Skeletal muscle tissue (tissue), 4 donors: ENCODE measurements around the gene ISG20L2. TPM values are rescaled to one million over a fixed set of nuclear protein-coding genes. Genes with fewer than 3 reads are reported as not detected.

ENCODE experiments used
- H3K27ac ChIP-seq: one replicate; pipeline ENCODE4 v1.7.0; 2013; ENCODE audit warnings: mild to moderate bottlenecking, low read depth, low read length, inconsistent platforms
- H3K27me3 ChIP-seq, 3 donors: one replicate each; pipeline ENCODE4 v1.7.0; 2013; ENCODE audit warnings: low read length in 3 of 3; ENCODE audit not compliant: control insufficient read depth in 3 of 3, insufficient read depth in 3 of 3
- H3K36me3 ChIP-seq, 3 donors: one replicate each; pipeline ENCODE4 v1.7.0; 2013; ENCODE audit warnings: low read length in 3 of 3; ENCODE audit not compliant: control insufficient read depth in 3 of 3, insufficient read depth in 3 of 3
- H3K4me1 ChIP-seq, 3 donors: one replicate each; pipeline ENCODE4 v1.7.0; 2013; ENCODE audit warnings: low read length in 3 of 3, mild to moderate bottlenecking in 3 of 3; ENCODE audit not compliant: control insufficient read depth in 3 of 3, insufficient read depth in 3 of 3
- H3K4me3 ChIP-seq, 3 donors: one replicate each; pipeline ENCODE4 v1.7.0; 2013; ENCODE audit warnings: low read length in 3 of 3
- H3K9ac ChIP-seq, 3 donors: one replicate each; pipeline ENCODE4 v1.7.0; 2013; ENCODE audit warnings: low read length in 3 of 3, mild to moderate bottlenecking in 3 of 3, moderate library complexity in 2 of 3, low read depth in 1 of 3
- H3K9me3 ChIP-seq, 3 donors: one replicate each; pipeline ENCODE4 v1.7.0; 2013; ENCODE audit warnings: low read length in 3 of 3; ENCODE audit not compliant: control insufficient read depth in 3 of 3
- total RNA-seq: library from RNA; depleted of rRNA; stranded (reverse); fragments of >200 nt; gene quantifications from one replicate; pipeline ENCODE4 v1.2.3, GENCODE V29; 2014
- donor health status: Osteomylitis.

ISG20L2 gene
- total RNA-seq, 1 donor from 2014 or later, result 5.2 TPM

DNA sequence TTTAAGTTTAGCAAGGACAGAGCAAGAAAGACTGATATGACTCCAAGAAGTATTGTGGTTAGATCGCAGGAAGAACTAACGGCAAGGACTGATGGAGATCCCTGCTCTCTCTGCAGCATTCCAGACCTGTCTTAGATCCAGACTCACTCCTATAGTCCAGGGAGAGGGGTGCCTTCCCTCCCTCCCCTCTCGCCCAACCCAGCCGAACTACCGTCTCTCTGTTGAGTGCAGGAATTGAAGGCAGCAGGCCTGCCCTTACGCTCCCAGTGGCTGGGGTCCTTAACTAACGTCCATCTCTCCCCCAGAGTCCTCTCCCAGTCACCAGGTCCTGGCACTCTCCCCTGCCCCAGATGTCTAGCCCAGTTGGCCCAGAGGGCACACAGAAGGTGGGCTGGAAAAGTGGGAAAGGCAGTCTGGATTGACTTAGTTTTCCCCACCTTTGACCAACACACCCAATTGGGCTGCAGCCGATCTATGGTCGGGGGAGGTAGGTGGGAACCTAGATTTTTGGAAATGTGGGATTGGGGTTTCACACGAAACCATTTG, 24.3 kb downstream of the ISG20L2 start:
- Histone ChIP-seq H3K27ac (no peak overlapping the region), H3K9ac (peak overlapping the region in 1 of 3 donors; percentile 54), H3K4me1 (peaks cover 21 to 32% (median 28%) of the 10 kb centered on the region in 3 donors), H3K9me3 (no peaks in the 10 kb centered on the region), H3K27me3 (peaks cover 26 to 56% (median 36%) of the 10 kb centered on the region in 3 donors), H3K4me3 (peak overlapping the region in 2 of 3 donors; percentile 14 to 49), H3K36me3 (peaks cover 0 to 2% (median 0%) of the 10 kb centered on the region in 3 donors)

DNA sequence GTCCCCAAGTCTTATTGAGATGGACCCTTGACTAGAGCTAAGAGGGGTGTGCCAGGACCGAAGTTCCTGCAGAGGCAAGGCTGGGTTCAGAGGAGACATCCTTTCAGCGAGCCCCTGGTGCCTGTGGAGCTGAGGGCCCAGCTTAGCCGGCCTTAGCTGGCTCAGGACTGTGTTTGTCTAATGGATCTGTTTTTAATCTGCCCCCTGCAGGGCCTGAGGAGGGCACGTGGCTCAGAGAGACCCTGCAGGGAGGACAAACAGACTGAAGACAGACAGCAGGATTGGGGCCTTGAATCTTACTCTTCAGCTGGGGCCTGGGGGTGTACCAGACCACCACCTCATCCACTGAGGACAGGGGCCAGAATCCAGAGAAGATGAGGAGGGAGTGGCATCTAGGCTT, 24.8 kb downstream of the ISG20L2 start:
- Histone ChIP-seq H3K27me3 (peaks cover 26 to 59% (median 36%) of the 10 kb centered on the region in 3 donors), H3K4me3 (peak overlapping the region in 1 of 3 donors; percentile 49), H3K4me1 (peaks cover 18 to 32% (median 27%) of the 10 kb centered on the region in 3 donors), H3K9me3 (no peaks in the 10 kb centered on the region), H3K36me3 (peaks cover 0 to 2% (median 0%) of the 10 kb centered on the region in 3 donors), H3K9ac (peak overlapping the region in 2 of 3 donors; percentile 20 to 25), H3K27ac (no peak overlapping the region)

DNA sequence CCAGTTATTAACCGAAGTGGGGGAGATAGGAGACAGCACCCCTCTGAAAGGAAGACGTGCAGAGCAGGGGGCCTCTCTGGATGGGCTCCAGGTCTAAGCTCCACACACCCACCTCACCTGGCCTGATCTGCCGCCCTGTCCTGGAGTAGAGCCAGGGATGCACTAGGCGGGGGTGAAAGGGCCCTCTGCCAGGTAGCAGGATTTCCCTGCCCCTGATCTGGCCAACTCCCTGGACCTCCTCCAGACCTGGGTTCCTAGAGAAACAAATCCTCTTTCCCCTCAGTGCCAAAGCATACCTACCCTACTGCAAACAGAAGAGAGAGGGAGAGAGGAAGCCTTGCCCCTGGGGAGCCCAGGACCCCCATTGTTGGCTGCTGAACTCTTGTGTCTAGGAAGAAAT, 25.2 kb downstream of the ISG20L2 start:
- peak overlapping the region in 2 of 3 donors; percentile 20 to 25 for H3K9ac ChIP-seq
- peaks cover 0 to 2% (median 0%) of the 10 kb centered on the region in 3 donors for H3K36me3 ChIP-seq
- peaks cover 18 to 32% (median 27%) of the 10 kb centered on the region in 3 donors for H3K4me1 ChIP-seq
- peaks cover 26 to 59% (median 36%) of the 10 kb centered on the region in 3 donors for H3K27me3 ChIP-seq
- no peak overlapping the region for H3K27ac ChIP-seq
- H3K4me3 ChIP-seq, result no peak overlapping the region
- no peaks in the 10 kb centered on the region for H3K9me3 ChIP-seq

DNA sequence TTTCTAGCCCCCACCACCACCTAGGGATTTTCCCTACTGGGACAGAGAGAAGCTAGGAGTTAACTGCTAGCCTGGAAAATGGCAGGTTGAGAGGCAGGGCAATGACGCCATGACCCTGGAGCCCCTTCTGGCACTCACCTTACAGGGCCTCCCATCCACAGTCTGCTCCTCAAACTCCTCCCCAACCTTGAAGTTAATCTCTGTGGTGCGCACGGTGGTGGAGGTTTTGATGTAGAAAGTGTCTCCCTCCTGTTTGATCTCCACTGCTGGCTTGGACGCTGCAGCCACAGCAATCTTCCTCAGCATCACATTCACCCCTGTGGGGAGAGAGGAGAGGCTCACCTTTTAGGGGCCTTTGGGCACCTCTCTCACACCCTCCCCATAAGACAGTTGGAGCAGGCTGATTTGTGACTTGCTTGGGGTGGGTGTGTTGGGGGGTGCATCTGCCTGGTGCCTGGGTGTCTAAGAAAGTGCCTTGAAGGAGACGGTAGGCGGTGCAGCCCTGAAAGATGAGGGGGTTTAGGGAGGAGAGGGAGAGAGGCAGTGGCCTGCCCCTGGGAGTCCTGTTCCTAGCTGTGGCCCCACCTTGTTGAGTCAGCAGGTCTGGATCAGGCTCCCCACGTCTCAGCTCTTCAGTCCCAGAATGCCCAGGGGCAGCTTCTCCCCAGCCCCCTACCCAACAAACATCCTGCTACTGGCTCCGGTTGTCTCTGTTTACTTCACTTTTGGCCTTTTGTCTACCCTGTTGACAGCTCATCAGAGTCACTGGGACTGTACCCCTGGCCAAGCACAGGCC, 27.6 kb downstream of the ISG20L2 start:
- Histone ChIP-seq H3K9me3 (no peaks in the 10 kb centered on the region), H3K27ac (no peak overlapping the region), H3K4me3 (no peak overlapping the region), H3K4me1 (peaks cover 11 to 25% (median 20%) of the 10 kb centered on the region in 3 donors), H3K36me3 (peaks cover 0 to 2% (median 0%) of the 10 kb centered on the region in 3 donors), H3K27me3 (peaks cover 26 to 52% (median 36%) of the 10 kb centered on the region in 3 donors), H3K9ac (no peak overlapping the region)

GRCh38 chr1:156698995-156699394, 29.6 kb downstream of the ISG20L2 start:
- Histone ChIP-seq H3K4me3 (no peak overlapping the region), H3K27me3 (peaks cover 13 to 34% (median 26%) of the 10 kb centered on the region in 3 donors), H3K27ac (no peak overlapping the region)

DNA sequence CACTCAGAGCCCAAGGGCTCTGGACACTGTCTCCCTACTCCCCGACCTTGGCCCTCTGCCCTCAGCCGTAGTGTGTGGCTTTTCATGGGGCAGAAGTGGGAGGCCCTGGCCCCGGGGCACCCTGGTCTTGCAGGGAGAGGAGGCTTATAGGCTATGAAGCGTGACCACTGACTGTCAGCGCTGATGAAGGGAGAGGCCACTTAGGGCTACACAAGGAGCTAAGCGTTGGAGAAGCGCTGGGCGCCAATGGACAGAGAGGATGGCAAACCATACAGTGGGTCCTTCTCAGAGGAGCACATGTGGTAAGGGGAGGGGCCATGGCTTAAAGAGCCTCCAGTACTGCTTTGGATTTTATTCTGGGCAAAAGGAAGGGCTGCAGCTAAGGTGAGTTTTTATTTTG, 31.1 kb downstream of the ISG20L2 start:
- H3K4me3 ChIP-seq, result no peak overlapping the region
- no peaks in the 10 kb centered on the region for H3K4me1 ChIP-seq
- H3K27me3 ChIP-seq, result peaks cover 2 to 23% (median 22%) of the 10 kb centered on the region in 3 donors
- no peaks in the 10 kb centered on the region for H3K9me3 ChIP-seq
- H3K27ac ChIP-seq, result no peak overlapping the region
- H3K36me3 ChIP-seq, result peaks cover 0 to 2% (median 0%) of the 10 kb centered on the region in 3 donors
- H3K9ac ChIP-seq, result no peak overlapping the region

More at GRCh38 chr1:156698995-156699394, 29.6 kb downstream of the ISG20L2 start:
- Histone ChIP-seq H3K9me3 (no peaks in the 10 kb centered on the region), H3K4me1 (peaks cover 0 to 5% (median under 1%) of the 10 kb centered on the region in 3 donors), H3K9ac (no peak overlapping the region), H3K36me3 (peaks cover 0 to 2% (median 0%) of the 10 kb centered on the region in 3 donors)

GRCh38 chr1:156696755-156697154, 31.8 kb downstream of the ISG20L2 start:
- no peaks in the 10 kb centered on the region for H3K9me3 ChIP-seq
- peaks cover 3 to 26% (median 21%) of the 10 kb centered on the region in 3 donors for H3K27me3 ChIP-seq
- H3K9ac ChIP-seq, result no peak overlapping the region
- H3K36me3 ChIP-seq, result peaks cover 0 to 2% (median 0%) of the 10 kb centered on the region in 3 donors
- H3K4me1 ChIP-seq, result peaks cover 0 to 7% (median 2%) of the 10 kb centered on the region in 3 donors
- no peak overlapping the region for H3K4me3 ChIP-seq
- no peak overlapping the region for H3K27ac ChIP-seq

- Histone ChIP-seq H3K9me3 (no peaks in the 10 kb centered on the region), H3K27ac (no peak overlapping the region), H3K9ac (no peak overlapping the region), H3K4me3 (no peak overlapping the region), H3K27me3 (peaks cover 8 to 25% (median 20%) of the 10 kb centered on the region in 3 donors), H3K36me3 (no peaks in the 10 kb centered on the region), H3K4me1 (peaks cover 8 to 28% (median 14%) of the 10 kb centered on the region in 3 donors)
These were observed 33.9 kb downstream of the ISG20L2 start for GRCh38 chr1:156694690-156694962.

DNA sequence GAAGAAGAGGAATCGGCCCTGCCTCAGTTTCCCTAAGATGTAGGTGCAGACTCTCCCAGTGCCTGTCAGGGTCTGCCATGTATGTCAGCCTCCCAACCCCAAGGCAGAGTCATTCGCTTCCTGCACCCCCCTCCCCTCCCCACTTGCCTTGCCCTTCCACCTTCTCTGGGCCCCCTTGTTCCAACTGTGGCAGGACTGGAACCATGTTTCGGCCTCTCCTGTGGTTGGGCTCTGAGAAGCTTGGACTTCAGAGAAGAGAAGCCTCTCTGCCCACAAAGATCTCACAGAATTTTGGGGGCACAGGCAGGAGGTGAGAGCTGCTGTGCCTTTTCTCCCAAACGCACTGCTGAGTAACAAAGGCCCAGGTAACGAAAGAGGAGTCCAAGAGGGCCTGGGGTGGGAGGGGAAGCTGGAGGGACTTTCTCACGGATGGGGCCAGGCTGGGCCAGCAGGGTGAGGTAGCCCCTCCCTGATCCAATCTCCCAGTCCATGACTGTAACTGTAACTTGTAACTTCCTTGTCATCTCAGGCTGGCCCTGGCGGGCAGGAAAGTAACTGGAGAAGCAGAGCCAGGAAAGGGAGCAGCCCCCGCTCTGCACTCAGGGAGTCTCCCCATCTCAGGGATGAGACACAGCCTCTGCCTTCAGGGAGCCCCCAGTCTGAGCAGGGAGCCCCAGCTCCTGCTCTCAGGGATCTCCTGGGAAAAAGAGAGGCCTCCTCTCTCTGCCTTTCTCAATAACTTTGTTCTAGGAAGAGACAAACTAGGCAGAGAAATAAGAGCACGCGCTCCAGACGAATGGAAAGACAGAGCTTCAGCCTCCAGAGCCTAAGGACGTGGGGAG, 34.5 kb downstream of the ISG20L2 start:
- no peak overlapping the region for H3K9ac ChIP-seq
- peaks cover 13 to 33% (median 20%) of the 10 kb centered on the region in 3 donors for H3K4me1 ChIP-seq
- no peak overlapping the region for H3K4me3 ChIP-seq
- H3K27ac ChIP-seq, result no peak overlapping the region
- no peaks in the 10 kb centered on the region for H3K9me3 ChIP-seq
- H3K36me3 ChIP-seq, result no peaks in the 10 kb centered on the region
- peaks cover 8 to 24% (median 21%) of the 10 kb centered on the region in 3 donors for H3K27me3 ChIP-seq
